Ovary (tissue), 10 donors: ENCODE data around the gene PGR. TPM values are rescaled to one million over a fixed set of nuclear protein-coding genes. Genes with fewer than 3 reads are reported as not detected.

ENCODE experiments used
- DNase-seq, 5 donors: peaks; one replicate each; pipeline ENCODE4 v3.0.0-alpha.2; 2019 to 2020
- H3K27ac ChIP-seq, 2 donors: fragments of 200-600 bp; one replicate each; pipeline versions ENCODE4 v1.5.1 to v1.8.0; 2019 to 2022
- H3K27me3 ChIP-seq: fragments of 200-600 bp; one replicate; pipeline ENCODE4 v1.8.0; 2022
- H3K36me3 ChIP-seq: fragments of 200-600 bp; sonication (generic); one replicate; pipeline ENCODE4 v1.5.1; 2019
- H3K4me1 ChIP-seq: one replicate; pipeline ENCODE4 v1.8.1; 2013; ENCODE audit warnings: mild to moderate bottlenecking, moderate library complexity; ENCODE audit not compliant: insufficient read depth
- H3K4me3 ChIP-seq: fragments of 200-600 bp; sonication (generic); one replicate; pipeline ENCODE4 v1.5.1; 2017
- H3K9me3 ChIP-seq, 2 donors: fragments of 200-600 bp in 1 of 2; sonication (generic) in 1 of 2; one replicate each; pipeline versions ENCODE4 v1.5.1 to v1.8.1; 2013 to 2019; ENCODE audit warnings: mild to moderate bottlenecking in 1 of 2, moderate library complexity in 1 of 2
- CTCF ChIP-seq, 3 donors: fragments of 450-650 bp in 2 of 3; fragments of 200-600 bp in 1 of 3; IDR thresholded peaks; one replicate each; pipeline versions ENCODE4 v1.5.1 to v1.8.0; 2016 to 2022; ENCODE audit warnings: antibody characterized with exemption in 3 of 3, mild to moderate bottlenecking in 1 of 3
- EP300 ChIP-seq: sonication (generic); formaldehyde crosslinking; IDR thresholded peaks from one replicate; pipeline ENCODE4 v1.6.1; 2017; ENCODE audit warnings: antibody characterized with exemption
- POLR2A ChIP-seq: fragments of 450-650 bp; IDR thresholded peaks from one replicate; pipeline ENCODE4 v1.6.1; 2017; ENCODE audit warnings: antibody characterized with exemption, mild to moderate bottlenecking, moderate library complexity
- WGBS, 3 donors: extraction: QIAGEN DNeasy Blood & Tissue Kit in 1 of 3; methylation state at CpG; one replicate each; pipeline versions ENCODE4 v1.1.5 to v1.1.7; 2013 to 2017; 5-methylcytosine and 5-hydroxymethylcytosine counted together
- intact Hi-C, 4 donors: fragments of 100-400 bp; cut with DNase I; formaldehyde crosslinking; loops; one replicate each; pipeline versions ENCODE4 v1.11.0 to v1.15.1; 2022 to 2023
- long read RNA-seq, 3 donors: library from polyadenylated mRNA in 2 of 3; unstranded in 2 of 3; transcript quantifications; one replicate each; pipeline ENCODE4 v2.0.0 and lab custom pipeline, GENCODE V29; 2021 to 2026
- polyA plus RNA-seq, 2 donors: library from polyadenylated mRNA; stranded (reverse); fragments of 200-250 nt in 1 of 2; fragments of 350-450 nt in 1 of 2; fragmentation: Illumina TruSeq in 1 of 2; extraction: RNeasy Lipid Tissue Mini Kit (QIAGEN cat#74804) in 1 of 2; gene quantifications; one replicate each; pipeline ENCODE4 v1.2.3, GENCODE V29; 2013 to 2014
- total RNA-seq, 7 donors: library from RNA; depleted of rRNA in 2 of 7; stranded (reverse); fragments of >200 nt in 2 of 7; fragmentation: NEBNext Ultra II Directional in 3 of 7; extraction: Animal tissue kit (Norgen Biotek cat#: 25700) in 3 of 7; gene quantifications; one replicate each; pipeline versions ENCODE4 v1.1.0 to v1.2.4, GENCODE V29; 2016 to 2023
- donor health status: DM: no; HTN: no; CAD: no; lungs with moderate emphysema.
- donor health status: DM: no; HTN: no; CAD: no.
- donor health status: Bipolar disorder and iron deficiency.
- donor health status: DM: yes; HTN: yes; CAD: no.
- donor health status: DM: no; HTN: no; CAD: no.
- donor health status: DM: yes; HTN: yes; CAD: no.

Gene PGR
- total RNA-seq (10 to 100 TPM; 13.8 to 94.3 (median 21.7) TPM), polyA plus RNA-seq (10 to 100 TPM in 1 of 2 donors, 1 to 10 TPM in 1; 6.1 to 12.6 TPM)
- long read RNA-seq, donor 1, partial matches to known transcripts, result 0 of 6 reads
- long read RNA-seq, donor 1, other reads (novel, unspliced or antisense), result 6 of 6 reads
- long read RNA-seq, donor 2, result 0 reads
- long read RNA-seq, donor 3, full-length matches to known transcripts, result 11 of 21 reads
- long read RNA-seq, donor 3, partial matches to known transcripts, result 2 of 21 reads
- long read RNA-seq, donor 3, other reads (novel, unspliced or antisense), result 8 of 21 reads

DNA sequence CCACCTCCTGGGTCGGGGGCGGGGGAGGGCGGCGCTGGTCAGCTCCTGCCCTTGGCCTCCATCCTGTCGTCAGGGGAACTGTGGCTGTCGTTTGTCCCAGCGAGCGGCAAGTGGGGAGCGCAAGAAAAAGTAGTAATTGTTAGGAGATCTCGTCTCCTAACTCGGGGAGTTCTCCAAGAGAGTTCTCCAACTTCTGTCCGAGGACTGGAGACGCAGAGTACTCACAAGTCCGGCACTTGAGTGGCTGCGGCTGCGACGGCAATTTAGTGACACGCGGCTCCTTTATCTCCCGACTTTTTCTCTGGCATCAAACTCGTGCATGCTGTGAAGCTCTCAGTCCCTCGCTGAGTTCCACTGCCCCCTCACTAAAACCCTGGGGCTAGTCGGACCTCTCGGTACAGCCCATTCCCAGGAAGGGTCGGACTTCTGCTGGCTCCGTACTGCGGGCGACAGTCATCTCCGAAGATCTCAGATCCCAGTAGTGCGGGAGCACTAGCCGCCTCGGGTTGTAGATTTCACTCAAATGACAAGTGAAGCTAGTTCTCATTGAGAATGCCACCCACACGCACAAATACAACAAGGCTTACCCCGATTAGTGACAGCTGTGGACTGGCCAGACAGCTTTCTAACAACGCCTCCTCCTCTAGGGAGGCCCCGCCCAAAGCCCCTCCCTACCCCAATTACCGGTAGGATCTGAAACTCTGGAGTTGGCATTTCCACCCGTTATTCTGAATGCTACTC lies at the start of gene PGR:
Gene PGR, minus strand, starts transcription at position 611 of the 741 bp plus-strand sequence. CDS start 743 bp downstream, outside the sequence.
- H3K4me1 ChIP-seq, result peaks cover 2% of the 10 kb centered on the region
- peak within 1 kb of the TSS; percentile 74 for H3K4me3 ChIP-seq
- WGBS, 3 donors, result 0 to 1% (median 1%) methylated on average over 38 of the region's 38 CpGs
- no peaks in the 10 kb centered on the region for H3K36me3 ChIP-seq
- TF ChIP-seq EP300 (no peak), POLR2A (no peak), CTCF (IDR thresholded peaks at IDR 0.05) (no peak)
- intact Hi-C loops, result loop anchor here in 1 of 4 donors (5.0 kb wide), 1 partner anchor 97 kb away; no protein-coding TSS in a partner anchor
- H3K27me3 ChIP-seq, result no peaks in the 10 kb centered on the region
- DNase-seq, result peak; percentile 74 to 82 (median 80)
- no peaks in the 10 kb centered on the region for H3K9me3 ChIP-seq
- H3K27ac ChIP-seq, result peak within 1 kb of the TSS; percentile 90 to 93

DNA sequence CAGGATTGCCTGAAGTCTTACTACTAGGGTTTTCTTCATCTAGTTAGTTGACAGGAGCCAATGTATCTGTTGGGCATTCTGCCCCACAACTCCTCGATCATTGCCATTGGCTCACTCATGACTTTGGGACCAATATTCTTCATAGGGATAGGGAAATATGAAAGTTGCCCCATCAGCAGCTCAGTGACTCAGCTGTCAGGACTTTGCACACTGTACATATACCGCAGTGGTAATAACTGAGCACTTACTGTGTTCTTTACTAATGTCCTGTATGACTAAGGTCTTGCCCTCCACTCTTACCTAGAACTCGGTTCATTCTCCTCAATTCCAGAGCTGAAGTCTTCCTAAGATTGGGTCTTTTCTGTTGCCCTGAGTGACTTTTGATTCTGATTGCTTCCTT lies 46.8 kb upstream of the PGR start:
- Histone ChIP-seq H3K36me3 (no peaks in the 10 kb centered on the region), H3K4me3 (no peak overlapping the region), H3K4me1 (no peaks in the 10 kb centered on the region), H3K27ac (no peak overlapping the region), H3K27me3 (no peaks in the 10 kb centered on the region), H3K9me3 (no peaks in the 10 kb centered on the region)
- WGBS, 3 donors, result 93 to 96% (median 96%) methylated on average over 3 of the region's 3 CpGs
- TF ChIP-seq POLR2A (no peak), CTCF (IDR thresholded peaks at IDR 0.05) (no peak), EP300 (no peak)
- DNase-seq, result no peak
- intact Hi-C loops, result no loop called here

DNA sequence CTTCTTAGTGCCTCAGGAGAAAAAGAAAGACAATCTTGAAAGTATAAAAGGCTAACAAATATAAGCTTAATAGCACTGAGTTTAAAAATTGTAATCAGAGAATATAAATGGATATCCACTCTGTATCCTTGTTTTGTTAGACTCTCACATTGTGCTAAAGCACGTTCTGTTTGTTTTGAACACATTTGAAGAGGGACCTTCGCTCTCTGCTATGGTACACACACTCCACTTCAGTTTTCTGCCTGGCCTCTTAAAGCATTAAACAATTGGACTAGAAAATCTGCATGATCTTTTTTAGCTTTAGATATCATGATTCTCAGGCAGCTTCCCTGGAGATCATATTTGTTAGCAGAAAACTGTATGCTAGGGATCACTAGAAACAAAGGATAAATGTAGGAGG lies 40.3 kb upstream of the PGR start:
- no peak for DNase-seq
- no peak for TF ChIP-seq CTCF (IDR thresholded peaks at IDR 0.05)
- TF ChIP-seq POLR2A, result no peak
- TF ChIP-seq EP300, result no peak
- Histone ChIP-seq H3K36me3 (no peaks in the 10 kb centered on the region), H3K27me3 (no peaks in the 10 kb centered on the region), H3K9me3 (peaks cover 0 to 3% of the 10 kb centered on the region in 2 donors), H3K4me1 (no peaks in the 10 kb centered on the region), H3K27ac (no peak overlapping the region), H3K4me3 (no peak overlapping the region)
- WGBS, 3 donors, result 61 to 75% (median 67%) methylated on average over 2 of the region's 2 CpGs
- intact Hi-C loops, result no loop called here

GRCh38 chr11:101166038-101166437 lies 36.4 kb upstream of the PGR start:
- no peak for DNase-seq
- TF ChIP-seq POLR2A, result no peak
- TF ChIP-seq CTCF (IDR thresholded peaks at IDR 0.05), result no peak
- TF ChIP-seq EP300, result no peak
- H3K4me3 ChIP-seq, result no peak overlapping the region
- intact Hi-C loops, result no loop called here
- no peaks in the 10 kb centered on the region for H3K36me3 ChIP-seq
- peaks cover 0 to 3% of the 10 kb centered on the region in 2 donors for H3K9me3 ChIP-seq
- 82 to 100% (median 89%) methylated on average over 1 of the region's 1 CpG for WGBS, 3 donors
- H3K27me3 ChIP-seq, result no peaks in the 10 kb centered on the region
- no peak overlapping the region for H3K27ac ChIP-seq
- H3K4me1 ChIP-seq, result no peaks in the 10 kb centered on the region
